Renal pelvis (tissue), 4 donors: ENCODE measurements around the gene TAF6. TPM values are rescaled to one million over a fixed set of nuclear protein-coding genes. Genes with fewer than 3 reads are reported as not detected.
"Not testable (repeated sequence)": the region's sequence is repeated elsewhere in the genome, so short reads cannot be mapped to it uniquely, and the experiment has no call there.

Experiments
- DNase-seq: peaks from one replicate; pipeline ENCODE4 v3.0.0-alpha.2; 2013
- polyA plus RNA-seq, 3 donors: library from polyadenylated mRNA; unstranded; fragments of 120-200 nt; gene quantifications; one replicate each; pipeline ENCODE4 v1.2.1, GENCODE V29; 2013; ENCODE audit not compliant: insufficient read length in 3 of 3

The TAF6 gene
- polyA plus RNA-seq, 3 donors: 65.8 to 72.3 (median 69.2) TPM

GRCh38 chr7:100154651-100155491, 35.7 kb upstream of the TAF6 start:
- no peak for DNase-seq

DNA sequence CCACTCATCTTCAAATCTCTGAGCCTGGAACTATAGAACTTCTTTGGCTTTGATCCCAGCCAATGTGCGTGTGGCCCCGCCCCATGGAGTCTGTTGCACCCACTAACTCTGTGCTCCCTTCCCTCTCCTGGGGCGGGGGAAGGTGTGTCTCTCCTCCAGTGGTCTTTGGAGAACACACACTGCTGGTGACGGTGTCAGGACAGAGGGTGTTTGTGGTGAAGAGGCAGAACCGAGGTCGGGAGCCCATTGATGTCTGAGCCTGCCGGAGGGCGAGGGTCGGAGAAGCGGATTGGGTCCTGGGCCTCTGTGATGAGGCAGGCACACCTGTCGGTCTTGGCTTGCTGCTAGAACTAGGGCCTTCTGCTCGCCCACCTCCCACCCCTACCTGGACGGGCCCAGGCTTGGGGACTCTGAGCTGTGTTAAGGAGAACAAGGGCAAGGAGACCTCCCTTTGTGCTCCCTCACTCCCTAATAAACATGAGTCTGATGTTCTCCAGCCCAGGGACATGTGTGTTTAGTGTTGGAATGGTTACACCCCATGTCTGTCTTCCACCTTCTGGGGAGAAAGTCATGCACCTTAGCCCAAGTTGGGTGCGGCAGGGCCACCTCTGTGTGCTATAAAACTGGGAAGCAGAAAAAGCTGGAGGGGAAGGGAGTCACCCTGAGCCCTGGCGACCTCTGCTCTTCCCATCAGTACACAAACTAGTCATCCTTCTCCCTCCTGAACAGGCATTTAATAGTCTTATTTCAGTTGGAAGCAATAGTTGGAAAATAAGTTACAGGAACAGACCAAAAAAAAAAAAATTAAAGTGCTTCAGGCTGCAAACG, 34.8 kb upstream of the TAF6 start:
- DNase-seq: no peak

- DNase-seq: no peak
These were observed 33.9 kb upstream of the TAF6 start for GRCh38 chr7:100152937-100153666.

DNA sequence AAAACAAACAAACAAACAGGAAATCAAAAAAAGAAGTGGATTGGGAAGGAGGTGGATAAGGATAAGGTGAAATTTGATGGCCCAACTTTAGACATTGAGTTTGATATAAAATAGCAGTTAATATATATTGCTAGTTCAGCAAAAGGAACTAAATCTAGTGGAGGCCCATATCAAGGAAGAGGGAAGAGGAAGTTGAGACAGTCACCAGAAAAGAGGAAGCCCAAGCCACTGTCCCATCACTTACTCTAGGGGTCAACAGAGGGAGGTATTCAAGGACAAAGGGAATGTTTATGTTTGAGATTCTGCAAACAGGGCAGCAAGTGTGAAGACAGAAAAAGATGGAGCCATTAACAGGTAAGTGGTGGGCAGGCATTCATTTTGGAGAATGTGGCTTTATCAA, 33.2 kb upstream of the TAF6 start:
- no peak for DNase-seq

DNA sequence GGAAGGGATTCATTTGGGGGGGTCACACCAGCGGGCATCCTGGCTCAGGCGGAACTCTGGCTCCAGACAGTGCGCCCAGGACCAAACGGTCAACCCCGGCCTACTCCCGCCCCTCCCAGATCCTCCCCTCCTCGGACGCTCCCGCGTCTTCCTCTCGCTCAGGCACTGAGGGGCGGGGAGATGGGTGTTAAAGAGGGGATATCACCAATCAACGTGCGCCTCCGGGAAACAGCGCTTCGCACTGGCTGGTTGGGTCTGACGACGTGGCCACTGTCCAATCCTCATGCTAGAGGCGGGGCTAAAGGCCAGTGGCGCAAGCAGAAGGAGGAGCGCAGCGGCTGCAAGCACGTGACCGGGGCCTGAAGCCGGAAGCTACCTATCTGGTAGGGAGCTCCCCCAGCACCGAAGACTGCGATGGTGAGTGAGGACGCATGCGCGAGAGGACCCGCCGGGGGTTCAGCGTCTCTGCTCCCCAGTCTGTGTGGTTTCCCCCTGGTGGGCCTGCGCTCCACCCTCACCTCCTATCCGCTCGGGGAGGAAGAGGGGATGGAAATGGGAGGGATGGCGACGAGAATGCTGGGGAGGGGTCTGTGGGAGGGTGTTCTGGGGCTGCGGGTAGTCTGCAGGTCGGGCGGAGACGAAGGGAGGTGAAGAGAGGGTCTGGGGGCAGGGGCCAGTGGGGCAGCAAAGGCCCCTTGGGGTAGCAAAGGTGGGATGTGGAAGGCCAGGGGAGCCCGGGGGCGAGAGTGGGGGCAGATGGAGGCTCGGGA, 29.6 kb upstream of the TAF6 start, which contains the start of gene LAMTOR4:
LAMTOR4 (plus strand) TSS at position 360 of the 770 bp plus-strand sequence; CDS start at position 415, 55 bp downstream.
- DNase-seq: peak; percentile 99

DNA sequence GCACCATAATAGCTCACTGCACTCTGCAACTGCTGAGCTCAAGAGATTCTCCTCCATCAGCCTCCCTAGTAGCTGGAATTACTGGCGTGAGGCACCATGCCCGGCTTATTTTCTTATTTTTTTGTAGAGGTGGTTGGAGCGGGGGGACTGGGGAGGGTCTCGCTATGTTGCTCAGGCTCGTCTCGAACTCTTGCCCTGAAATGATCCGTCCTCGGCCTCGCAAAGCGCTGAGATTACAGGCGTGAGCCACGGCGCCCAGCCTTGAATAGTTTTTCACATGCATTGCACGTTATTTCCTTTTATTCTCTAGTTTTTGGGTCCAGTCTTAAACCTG, 29.0 kb upstream of the TAF6 start:
- no peak for DNase-seq

DNA sequence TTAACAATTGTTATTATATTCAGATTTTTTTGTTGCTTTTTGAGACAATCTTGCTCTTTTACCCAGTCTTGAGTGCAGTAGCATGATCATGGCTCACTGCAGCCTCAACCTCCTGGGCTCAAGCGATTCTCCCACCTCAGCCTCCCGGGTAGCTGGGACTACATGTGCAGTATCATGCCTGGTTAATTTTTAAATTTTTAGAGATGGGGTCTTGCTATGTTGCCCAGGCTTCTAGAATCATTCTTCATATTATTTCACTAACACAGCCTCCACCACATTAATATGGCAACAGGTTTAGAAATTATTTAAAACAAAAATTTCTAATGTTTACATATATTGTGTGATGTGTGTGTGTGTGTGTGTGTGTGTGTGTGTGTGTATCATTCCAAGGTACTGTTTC, 28.1 kb upstream of the TAF6 start:
- DNase-seq: no peak

DNA sequence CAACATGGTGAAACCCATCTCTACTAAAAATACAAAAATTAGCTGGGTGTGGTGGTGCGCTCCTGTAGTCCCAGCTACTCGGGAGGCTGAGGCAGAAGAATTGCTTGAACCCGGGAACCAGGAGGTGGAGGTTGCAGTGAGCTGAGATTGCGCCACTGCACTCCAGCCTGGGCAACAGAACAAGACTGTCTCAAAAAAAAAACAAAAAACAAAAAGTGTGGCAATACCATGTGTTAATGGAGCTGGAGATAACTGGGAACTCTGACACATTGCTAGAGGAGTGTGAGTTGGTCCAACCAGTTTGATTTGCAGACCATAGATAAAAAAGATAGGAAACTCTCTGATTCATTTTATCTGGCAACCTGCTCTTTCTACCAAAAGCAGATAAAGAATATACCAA, 27.2 kb upstream of the TAF6 start:
- not testable (repeated sequence) for DNase-seq

DNA sequence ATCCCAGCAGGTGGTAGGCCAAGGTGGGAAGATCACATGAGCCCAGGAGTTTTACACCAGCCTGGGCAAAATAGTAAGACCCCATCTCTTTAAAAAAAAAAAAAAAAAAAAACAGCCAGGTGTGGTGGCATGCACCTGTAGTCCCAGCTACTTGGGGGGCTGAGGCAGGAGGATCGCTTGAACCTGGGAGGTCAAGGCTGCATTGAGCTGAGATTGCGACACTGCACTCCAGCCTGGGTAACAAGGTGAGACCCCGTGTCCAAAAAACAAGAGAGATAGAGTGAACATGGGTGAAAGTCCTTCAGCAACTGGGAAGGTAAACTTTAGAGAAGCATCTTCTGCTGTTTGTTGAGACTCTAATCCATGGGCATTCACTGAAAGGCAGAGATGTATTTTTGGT, 23.3 kb upstream of the TAF6 start:
- DNase-seq: no peak

DNA sequence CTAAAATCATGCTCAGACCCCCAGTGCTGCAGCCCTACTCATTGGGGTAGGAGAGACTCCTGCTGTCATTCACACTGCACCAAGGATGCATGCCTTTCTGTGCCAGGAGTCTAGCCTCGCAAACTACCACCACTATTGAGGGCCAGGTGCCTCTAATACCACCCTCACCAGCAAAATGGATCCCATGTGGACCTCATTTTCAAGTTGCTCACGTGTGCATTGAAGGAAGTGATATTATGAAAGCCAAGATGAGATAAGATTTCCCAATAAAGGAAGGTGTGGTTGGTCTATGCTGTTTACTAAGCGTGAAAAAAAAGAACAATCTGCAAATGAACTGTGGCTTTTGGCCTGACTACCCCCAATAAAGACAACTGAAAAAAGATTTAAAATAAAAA, 22.4 kb upstream of the TAF6 start:
- DNase-seq: no peak

DNA sequence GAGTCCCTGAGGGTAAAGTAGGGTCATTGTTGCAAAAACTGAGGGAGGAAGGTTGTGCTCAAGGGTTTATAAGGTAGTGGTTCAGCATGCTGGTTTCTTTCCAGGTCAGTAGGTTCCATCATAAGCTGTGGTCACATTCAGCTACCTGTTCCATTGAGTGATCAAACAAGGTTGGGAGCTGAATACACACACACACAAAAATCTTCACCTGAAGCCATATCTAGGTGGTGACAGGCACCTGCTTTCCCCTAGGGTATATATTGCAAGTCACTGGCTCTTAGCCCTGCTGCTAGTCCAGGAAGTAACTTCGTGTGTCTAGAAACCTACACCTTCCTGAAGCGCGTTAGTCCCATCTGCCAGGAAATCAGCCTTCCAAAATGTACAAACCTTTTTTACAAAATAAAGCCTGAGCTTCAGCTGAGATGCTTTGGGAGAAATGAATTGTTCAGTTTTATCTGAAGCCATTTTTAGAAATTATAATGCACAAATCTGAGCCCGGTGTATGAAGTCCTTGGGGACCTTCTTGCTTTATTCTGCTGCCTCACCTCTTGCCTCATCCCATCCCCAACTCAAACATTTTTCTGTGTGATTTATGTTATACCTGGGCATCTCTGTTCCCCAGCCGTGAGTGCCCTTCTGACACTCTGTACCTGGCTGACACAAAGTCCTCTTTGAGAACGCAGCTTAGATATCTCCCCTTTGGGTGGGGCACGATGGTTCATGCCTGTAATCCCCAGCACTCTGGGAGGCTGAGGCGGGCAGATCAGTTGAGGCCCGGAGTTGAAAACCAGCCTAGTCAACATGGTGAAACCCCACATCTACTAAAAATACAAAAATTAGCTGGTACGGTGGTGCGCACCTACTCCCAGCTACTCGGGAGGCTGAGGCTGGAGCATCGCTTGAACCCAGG, 18.9 kb upstream of the TAF6 start:
- DNase-seq: no peak

DNA sequence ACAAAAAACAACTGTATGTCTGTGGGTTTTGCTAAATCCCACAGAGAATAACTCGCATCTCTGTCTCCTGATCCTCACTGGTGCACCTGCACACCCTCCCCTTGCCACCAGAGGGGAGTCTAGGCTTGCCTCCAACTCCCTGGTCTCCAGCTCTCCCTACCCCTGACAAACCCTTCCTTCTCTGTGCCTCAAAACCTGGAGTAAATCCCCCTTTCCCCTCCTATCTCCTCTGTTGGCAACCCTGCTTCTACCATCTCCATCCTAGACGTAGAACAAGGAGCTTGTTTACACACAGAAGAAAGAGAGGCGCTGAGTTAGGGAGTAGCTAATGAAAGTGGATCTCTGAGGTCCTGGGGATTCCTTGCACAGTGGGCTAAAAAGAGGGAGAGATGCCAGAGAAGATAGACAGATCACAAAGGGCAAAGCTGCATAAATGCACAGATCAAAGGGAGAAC, 13.6 kb upstream of the TAF6 start:
- no peak for DNase-seq

DNA sequence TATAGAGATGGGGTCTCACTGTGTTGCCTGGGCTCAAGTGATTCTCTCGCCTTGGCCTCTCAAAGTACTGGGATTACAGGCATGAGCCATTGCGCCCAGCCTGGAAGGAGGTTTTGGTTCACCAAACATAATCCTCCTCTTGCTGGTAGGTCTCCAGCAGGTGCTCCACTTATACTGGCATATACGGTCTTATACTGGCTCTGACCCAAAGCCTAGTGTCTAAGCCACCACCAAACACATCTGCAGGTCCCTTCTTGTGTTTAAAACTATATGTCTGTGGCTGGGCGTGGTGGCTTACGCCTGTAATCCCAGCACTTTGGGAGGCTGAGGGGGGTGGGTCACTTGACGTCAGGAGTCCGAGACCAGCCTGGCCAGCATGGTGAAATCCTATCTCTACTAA, 13.0 kb upstream of the TAF6 start:
- DNase-seq: no peak

GRCh38 chr7:100130608-100131453, 11.7 kb upstream of the TAF6 start:
- peak; percentile 74 for DNase-seq

DNA sequence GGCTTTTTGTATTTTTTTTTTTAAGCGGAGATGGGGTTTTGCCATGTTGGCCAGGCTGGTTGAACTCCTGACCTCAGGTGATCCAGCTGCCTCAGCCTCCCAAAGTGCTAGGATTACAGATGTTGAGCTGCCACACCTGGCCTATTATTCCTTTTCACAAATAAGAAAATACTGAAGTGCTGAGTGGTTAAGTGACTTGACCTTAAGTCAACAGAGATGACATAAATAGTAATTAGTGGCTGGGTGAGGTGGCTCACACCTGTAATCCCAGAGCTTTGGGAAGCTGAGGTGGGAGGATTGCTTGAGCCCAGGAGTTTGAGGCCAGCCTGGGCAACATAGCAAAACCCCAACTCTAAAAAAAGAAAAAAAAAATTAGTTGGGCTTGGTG, 11.1 kb upstream of the TAF6 start:
- DNase-seq: not testable (repeated sequence)

GRCh38 chr7:100128637-100128963, 9.4 kb upstream of the TAF6 start:
- no peak for DNase-seq

- no peak for DNase-seq
These were observed 8.9 kb upstream of the TAF6 start for GRCh38 chr7:100127866-100128636.

- peak; percentile 94 for DNase-seq
These were observed 8.0 kb upstream of the TAF6 start, which contains the start of gene MBLAC1 for GRCh38 chr7:100126931-100127865. Gene MBLAC1, plus strand, starts transcription at chr7:100126967. Its CDS starts 429 bp downstream, at chr7:100127396.
